GM23338 (cell line): ENCODE measurements around the gene PBOV1. TPM values are rescaled to one million over a fixed set of nuclear protein-coding genes. Genes with fewer than 3 reads are reported as not detected.

Experiments used
- ATAC-seq: fragments of 200-7000 bp; cut with Tn5 transposase; 3 replicates; pipeline ENCODE4 v1.9.1; 2020
- DNase-seq: peaks from one replicate; pipeline ENCODE4 v3.0.0-alpha.2; 2015; ENCODE audit warnings: low spot score
- H2AFZ ChIP-seq: fragments of 200-600 bp; sonication (generic); 2 replicates; pipeline ENCODE4 v1.8.0; 2016; ENCODE audit warnings: antibody characterized with exemption, mild to moderate bottlenecking, moderate library complexity
- H3F3A ChIP-seq: fragments of 200-600 bp; sonication (generic); replicated peaks from 2 replicates; pipeline ENCODE4 v1.8.0; 2017; ENCODE audit warnings: antibody characterized with exemption, mixed run types, low read depth
- H3K27ac ChIP-seq: fragments of 200-600 bp; sonication (generic); 2 replicates; pipeline ENCODE4 v1.6.1; 2016; ENCODE audit warnings: low read depth
- H3K27me3 ChIP-seq: fragments of 200-600 bp; sonication (generic); 2 replicates; pipeline ENCODE4 v1.8.0; 2016; ENCODE audit warnings: mild to moderate bottlenecking, mixed run types, moderate library complexity; ENCODE audit not compliant: insufficient read depth
- H3K36me3 ChIP-seq: fragments of 200-600 bp; sonication (generic); 2 replicates; pipeline ENCODE4 v1.8.0; 2016; ENCODE audit warnings: mild to moderate bottlenecking; ENCODE audit not compliant: insufficient read depth
- H3K4me1 ChIP-seq: fragments of 200-600 bp; sonication (generic); 2 replicates; pipeline ENCODE4 v1.8.0; 2016; ENCODE audit warnings: mild to moderate bottlenecking, moderate library complexity; ENCODE audit not compliant: insufficient read depth
- H3K4me2 ChIP-seq: fragments of 200-600 bp; sonication (generic); 2 replicates; pipeline ENCODE4 v1.7.1; 2017; ENCODE audit warnings: mixed run types
- H3K4me3 ChIP-seq: fragments of 200-600 bp; sonication (generic); 2 replicates; pipeline ENCODE4 v1.6.1; 2016; ENCODE audit warnings: mixed run types
- H3K79me2 ChIP-seq: fragments of 200-600 bp; sonication (generic); replicated peaks from 2 replicates; pipeline ENCODE4 v1.8.0; 2017; ENCODE audit warnings: mild to moderate bottlenecking; ENCODE audit not compliant: insufficient read depth
- H3K9me2 ChIP-seq: fragments of 200-600 bp; sonication (generic); 2 replicates; pipeline ENCODE4 v1.8.0; 2017; ENCODE audit not compliant: insufficient read depth
- H4K20me1 ChIP-seq: fragments of 200-600 bp; sonication (generic); replicated peaks from 2 replicates; pipeline ENCODE4 v1.8.0; 2017; ENCODE audit warnings: mild to moderate bottlenecking; ENCODE audit not compliant: insufficient read depth
- H3K27ac Mint-ChIP-seq: 2 replicates; pipeline ENCODE4 v1.8.0; 2020; ENCODE audit warnings: inconsistent platforms, mild to moderate bottlenecking, moderate library complexity, mixed read lengths
- H3K27me3 Mint-ChIP-seq: 3 replicates; pipeline ENCODE4 v1.8.0; 2022; ENCODE audit warnings: low read depth, mild to moderate bottlenecking, moderate library complexity, mixed read lengths, inconsistent platforms; ENCODE audit not compliant: insufficient read depth, poor library complexity
- H3K36me3 Mint-ChIP-seq: 3 replicates; pipeline ENCODE4 v1.8.0; 2021; ENCODE audit warnings: low read depth, mild to moderate bottlenecking, inconsistent platforms, moderate library complexity, mixed read lengths
- H3K4me1 Mint-ChIP-seq: 3 replicates; pipeline ENCODE4 v1.8.0; 2020; ENCODE audit warnings: mild to moderate bottlenecking, inconsistent platforms, mixed read lengths
- H3K4me3 Mint-ChIP-seq: 3 replicates; pipeline ENCODE4 v1.8.0; 2021; ENCODE audit warnings: moderate library complexity, mild to moderate bottlenecking, inconsistent platforms, mixed read lengths
- H3K9me3 Mint-ChIP-seq: 3 replicates; pipeline ENCODE4 v1.8.0; 2020; ENCODE audit warnings: moderate library complexity, mild to moderate bottlenecking, inconsistent platforms, mixed read lengths
- CTCF ChIP-seq, 2 experiments: fragments of 200-600 bp in 1 of 2; sonication (generic) in 1 of 2; conservative IDR thresholded peaks; 2 replicates each; pipeline versions ENCODE4 v1.5.1 to v1.6.1; 2016 to 2017; ENCODE audit warnings: antibody characterized with exemption in 2 of 2, low read depth in 2 of 2, mild to moderate bottlenecking in 2 of 2, moderate library complexity in 1 of 2
- EZH2 ChIP-seq: fragments of 200-600 bp; sonication (generic); IDR thresholded peaks from one replicate; pipeline ENCODE4 v1.8.0; 2017; ENCODE audit warnings: antibody characterized with exemption, mild to moderate bottlenecking, low read depth; ENCODE audit not compliant: unreplicated experiment
- JUNB ChIP-seq: IDR thresholded peaks from one replicate; pipeline ENCODE4 v1.6.1; 2016; ENCODE audit warnings: antibody characterized with exemption; ENCODE audit not compliant: unreplicated experiment
- NANOG ChIP-seq: IDR thresholded peaks from 2 replicates; pipeline ENCODE4 v1.6.1; 2016; ENCODE audit warnings: antibody characterized with exemption, borderline replicate concordance
- POLR2AphosphoS5 ChIP-seq: IDR thresholded peaks from 2 replicates; pipeline ENCODE4 v1.6.1; 2016; ENCODE audit warnings: antibody characterized with exemption, low read depth
- REST ChIP-seq: IDR thresholded peaks from one replicate; pipeline ENCODE4 v1.6.1; 2018; ENCODE audit warnings: antibody characterized with exemption; ENCODE audit not compliant: unreplicated experiment
- STAT1 ChIP-seq: IDR thresholded peaks from one replicate; pipeline ENCODE4 v1.6.1; 2016; ENCODE audit warnings: antibody characterized with exemption; ENCODE audit not compliant: unreplicated experiment
- ZNF114 ChIP-seq: fragments of 250-450 bp; sonication (Bioruptor Pico); IDR thresholded peaks from 2 replicates; pipeline ENCODE4 v1.5.0; 2020; ENCODE audit warnings: mild to moderate bottlenecking, moderate library complexity
- ZNF331 ChIP-seq: fragments of 250-450 bp; sonication (Bioruptor Pico); IDR thresholded peaks from 2 replicates; pipeline ENCODE4 v1.5.0; 2020; ENCODE audit warnings: low read depth, mild to moderate bottlenecking, moderate library complexity
- ZNF462 ChIP-seq: fragments of 250-450 bp; sonication (Bioruptor Pico); IDR thresholded peaks from 2 replicates; pipeline ENCODE4 v1.5.0; 2020; ENCODE audit warnings: mild to moderate bottlenecking, moderate library complexity
- polyA plus RNA-seq: library from polyadenylated mRNA; unstranded; fragments of >200 nt; fragmentation: Nextera tagmentation; extraction: Ambion mirVana; gene quantifications from 2 replicates; pipeline ENCODE4 v1.2.1, GENCODE V29; 2016
- total RNA-seq: library from RNA; depleted of rRNA; stranded (reverse); fragments of >200 nt; shearing (Covaris generic); gene quantifications from 2 replicates; pipeline ENCODE4 v1.2.3, GENCODE V29; 2014

The PBOV1 gene
- total and polyA plus RNA-seq, 2 experiments from 2014 or later = not detected

GRCh38 chr6:138176652-138177232, 41.5 kb downstream of the PBOV1 start:
- ATAC-seq (no peak), DNase-seq (no peak)
- H3K27me3 Mint-ChIP-seq = no peaks in the 10 kb centered on the region
- no peaks in the 10 kb centered on the region; the same call in 1 of the 2 replicates for H4K20me1 ChIP-seq
- no peak overlapping the region for H3K4me3 ChIP-seq
- no peak overlapping the region for H2AFZ ChIP-seq
- peaks cover 34% of the 10 kb centered on the region for H3K36me3 Mint-ChIP-seq
- H3K9me2 ChIP-seq = 0 out of 2 replicates have a peak, but pooled peaks cover 5% of the 10 kb centered on the region
- no peak overlapping the region for H3K4me2 ChIP-seq
- H3K9me3 Mint-ChIP-seq = peaks cover 22% of the 10 kb centered on the region
- 0 out of 2 replicates have a peak, but pooled peaks cover 3% of the 10 kb centered on the region for H3K36me3 ChIP-seq
- H3K4me1 ChIP-seq = peaks cover 5% of the 10 kb centered on the region
- peaks cover 13% of the 10 kb centered on the region; the same call in 2 of the 3 replicates for H3K4me1 Mint-ChIP-seq
- H3K79me2 ChIP-seq = no peaks in the 10 kb centered on the region; the same call in 1 of the 2 replicates
- H3K27ac Mint-ChIP-seq = no peak overlapping the region
- TF ChIP-seq CTCF (conservative IDR thresholded peaks at IDR 0.05; ENCODE audit: low read depth in 2 of 2) (no peak), ZNF114 (no peak), NANOG (no peak), JUNB (no peak), POLR2AphosphoS5 (no peak), EZH2 (no peak), ZNF331 (CRISPR knock-in tag) (no peak), ZNF462 (CRISPR knock-in tag) (no peak), REST (no peak), STAT1 (no peak)
- no peaks in the 10 kb centered on the region for H3K27me3 ChIP-seq
- no peak overlapping the region; the same call in 1 of the 2 replicates for H3K27ac ChIP-seq
- no peaks in the 10 kb centered on the region for H3F3A ChIP-seq
- H3K4me3 Mint-ChIP-seq = no peak overlapping the region
